IMR-90 (cell line): ENCODE results near the gene SLC6A2. TPM values are rescaled to one million over a fixed set of nuclear protein-coding genes. Genes with fewer than 3 reads are reported as not detected.

ENCODE experiments used
- ATAC-seq: fragments of 200-7000 bp; cut with Tn5 transposase; 2 replicates; pipeline ENCODE4 v1.9.1; 2020; ENCODE audit warnings: low read depth, mild to moderate bottlenecking, moderate library complexity
- BruUV-seq: library from RNA; stranded (reverse); fragments of 400-500 nt; replicated peaks from 2 replicates; lab custom pipeline; 2021; lab: Mats Ljungman, UMichigan
- CTCF ChIA-PET: fragments of 300-600 bp; formaldehyde crosslinking; extraction: SDS; loops from one replicate; lab custom pipeline; 2021; ENCODE audit warnings: antibody characterized with exemption; lab: Yijun Ruan, JAX
- POLR2A ChIA-PET: fragments of 300-600 bp; sonication (Branson Sonifier 250); formaldehyde crosslinking; loops from one replicate; lab custom pipeline; 2022; ENCODE audit warnings: antibody characterized with exemption; ENCODE audit not compliant: unreplicated experiment; lab: Charles Lee
- DNase-seq: peaks from one replicate; pipeline ENCODE4 v3.0.0; 2013
- H2AFZ ChIP-seq: replicated peaks from 2 replicates; pipeline ENCODE3; 2013; ENCODE audit warnings: low read length, mild to moderate bottlenecking; ENCODE audit not compliant: poor library complexity
- H2AK5ac ChIP-seq: 2 replicates; pipeline ENCODE4 v1.6.1; 2013; ENCODE audit warnings: low read depth, low read length, inconsistent platforms
- H2AK9ac ChIP-seq: replicated peaks from 2 replicates; pipeline ENCODE3; 2013; ENCODE audit warnings: mild to moderate bottlenecking, low read depth, low read length, moderate library complexity; ENCODE audit not compliant: poor library complexity
- H2BK120ac ChIP-seq: 2 replicates; pipeline ENCODE4 v1.6.1; 2013; ENCODE audit warnings: low read depth, low read length, inconsistent platforms
- H2BK15ac ChIP-seq: 3 replicates; pipeline ENCODE4 v1.6.1; 2013; ENCODE audit warnings: low read depth, low read length, inconsistent platforms
- H2BK20ac ChIP-seq: 2 replicates; pipeline ENCODE4 v1.6.1; 2013; ENCODE audit warnings: low read depth, mild to moderate bottlenecking, inconsistent platforms, low read length, moderate library complexity
- H2BK5ac ChIP-seq: 2 replicates; pipeline ENCODE4 v1.6.1; 2013; ENCODE audit warnings: mild to moderate bottlenecking, low read depth, low read length, inconsistent platforms; ENCODE audit not compliant: poor library complexity, severe bottlenecking
- H3K14ac ChIP-seq: replicated peaks from 2 replicates; pipeline ENCODE4 v1.6.1; 2013; ENCODE audit warnings: low read depth, low read length, inconsistent platforms
- H3K18ac ChIP-seq: 2 replicates; pipeline ENCODE4 v1.6.1; 2013; ENCODE audit warnings: low read depth, low read length, control low read depth
- H3K23ac ChIP-seq: 2 replicates; pipeline ENCODE4 v1.6.1; 2013; ENCODE audit warnings: low read depth, low read length, inconsistent platforms
- H3K27ac ChIP-seq: 2 replicates; pipeline ENCODE4 v1.5.1; 2013; ENCODE audit warnings: mild to moderate bottlenecking, control low read depth, low read length; ENCODE audit not compliant: insufficient read depth
- H3K27me3 ChIP-seq: 2 replicates; pipeline ENCODE4 v1.6.1; 2013; ENCODE audit warnings: low read length; ENCODE audit not compliant: control insufficient read depth, insufficient read depth
- H3K36me3 ChIP-seq: 2 replicates; pipeline ENCODE4 v1.6.1; 2013; ENCODE audit warnings: low read length, mixed read lengths; ENCODE audit not compliant: control insufficient read depth, insufficient read depth
- H3K4ac ChIP-seq: 2 replicates; pipeline ENCODE4 v1.6.1; 2013; ENCODE audit warnings: low read depth, low read length, inconsistent platforms
- H3K4me1 ChIP-seq: 2 replicates; pipeline ENCODE4 v1.6.1; 2013; ENCODE audit warnings: low read length, mixed read lengths; ENCODE audit not compliant: control insufficient read depth, insufficient read depth
- H3K4me2 ChIP-seq: 2 replicates; pipeline ENCODE4 v1.6.1; 2013; ENCODE audit warnings: low read depth, mild to moderate bottlenecking, control low read depth, low read length, moderate library complexity
- H3K4me3 ChIP-seq: 2 replicates; pipeline ENCODE4 v1.5.1; 2013; ENCODE audit warnings: low read depth, mild to moderate bottlenecking, control low read depth, low read length, moderate library complexity; ENCODE audit not compliant: insufficient read depth
- H3K56ac ChIP-seq: 2 replicates; pipeline ENCODE4 v1.6.1; 2013; ENCODE audit warnings: low read length, inconsistent platforms; ENCODE audit not compliant: insufficient read depth; ENCODE audit errors: extremely low read depth
- H3K79me1 ChIP-seq, 2 experiments: 2 replicates each; pipeline ENCODE4 v1.6.1; 2013; ENCODE audit warnings: low read length in 2 of 2, inconsistent platforms in 1 of 2, low read depth in 1 of 2
- H3K9ac ChIP-seq: 2 replicates; pipeline ENCODE4 v1.6.1; 2013; ENCODE audit warnings: low read depth, low read length, control low read depth
- H3K9me1 ChIP-seq: 2 replicates; pipeline ENCODE4 v1.6.1; 2013; ENCODE audit warnings: low read length, inconsistent platforms; ENCODE audit not compliant: insufficient read depth
- H3K9me3 ChIP-seq: 2 replicates; pipeline ENCODE4 v1.6.1; 2013; ENCODE audit warnings: low read length; ENCODE audit not compliant: control insufficient read depth, insufficient read depth
- H4K20me1 ChIP-seq: 2 replicates; pipeline ENCODE4 v1.6.1; 2013; ENCODE audit warnings: low read length, inconsistent platforms; ENCODE audit not compliant: insufficient read depth
- H4K5ac ChIP-seq: 2 replicates; pipeline ENCODE4 v1.6.1; 2013; ENCODE audit warnings: mild to moderate bottlenecking, low read depth, low read length, control low read depth
- H4K8ac ChIP-seq, 2 experiments: 2 replicates each; pipeline ENCODE4 v1.6.1; 2013; ENCODE audit warnings: low read depth in 2 of 2, low read length in 2 of 2, control low read depth in 1 of 2, inconsistent platforms in 1 of 2
- H4K91ac ChIP-seq: 2 replicates; pipeline ENCODE4 v1.6.1; 2013; ENCODE audit warnings: low read depth, low read length, inconsistent platforms; ENCODE audit not compliant: insufficient read depth
- BHLHE40 ChIP-seq: fragments of 150-350 bp; IDR thresholded peaks from 2 replicates; pipeline ENCODE4 v1.6.1; 2016; ENCODE audit warnings: mild to moderate bottlenecking, low read depth, low read length
- CEBPB ChIP-seq: IDR thresholded peaks from 2 replicates; pipeline ENCODE4 v1.6.1; 2012; ENCODE audit warnings: low read depth, low read length, improper control_type of control experiment
- CHD1 ChIP-seq: IDR thresholded peaks from 2 replicates; pipeline ENCODE4 v1.6.1; 2012; ENCODE audit warnings: low read depth, low read length, improper control_type of control experiment
- ELK1 ChIP-seq: fragments of 150-350 bp; IDR thresholded peaks from 2 replicates; pipeline ENCODE4 v1.6.1; 2016; ENCODE audit warnings: low read depth, mild to moderate bottlenecking, low read length, moderate library complexity, borderline replicate concordance
- FOS ChIP-seq: fragments of 150-350 bp; IDR thresholded peaks from 2 replicates; pipeline ENCODE4 v1.6.1; 2016; ENCODE audit warnings: low read depth, low read length
- MAFK ChIP-seq: IDR thresholded peaks from 2 replicates; pipeline ENCODE4 v1.6.1; 2012; ENCODE audit warnings: low read depth, low read length, improper control_type of control experiment
- MAZ ChIP-seq: IDR thresholded peaks from 2 replicates; pipeline ENCODE4 v1.6.1; 2012; ENCODE audit warnings: low read depth, mild to moderate bottlenecking, low read length, improper control_type of control experiment, moderate library complexity, borderline replicate concordance
- MXI1 ChIP-seq: IDR thresholded peaks from 2 replicates; pipeline ENCODE4 v1.6.1; 2012; ENCODE audit warnings: low read depth, mild to moderate bottlenecking, low read length, moderate library complexity, borderline replicate concordance
- NFE2L2 ChIP-seq: fragments of 150-350 bp; IDR thresholded peaks from 2 replicates; pipeline ENCODE4 v1.6.1; 2016; ENCODE audit warnings: low read depth, mild to moderate bottlenecking, low read length
- POLR2A ChIP-seq: IDR thresholded peaks from 2 replicates; pipeline ENCODE4 v1.6.1; 2012; ENCODE audit warnings: mild to moderate bottlenecking, low read depth, low read length
- RAD21 ChIP-seq: IDR thresholded peaks from 2 replicates; pipeline ENCODE4 v1.6.1; 2012; ENCODE audit warnings: low read length, improper control_type of control experiment
- RCOR1 ChIP-seq: IDR thresholded peaks from 2 replicates; pipeline ENCODE4 v1.6.1; 2012; ENCODE audit warnings: mild to moderate bottlenecking, low read length, improper control_type of control experiment; ENCODE audit not compliant: insufficient replicate concordance
- RFX5 ChIP-seq: IDR thresholded peaks from 2 replicates; pipeline ENCODE4 v1.8.0; 2012; ENCODE audit warnings: low read depth, mild to moderate bottlenecking, low read length, moderate library complexity
- SMC3 ChIP-seq: fragments of 150-350 bp; IDR thresholded peaks from 2 replicates; pipeline ENCODE4 v1.6.1; 2016; ENCODE audit warnings: low read depth, mild to moderate bottlenecking, antibody characterized with exemption, low read length, moderate library complexity
- USF2 ChIP-seq: fragments of 150-350 bp; IDR thresholded peaks from 2 replicates; pipeline ENCODE4 v1.6.1; 2017; ENCODE audit warnings: mild to moderate bottlenecking, antibody characterized with exemption, low read length, low read depth
- WGBS, 2 experiments: methylation state at CpG; one replicate each; pipeline versions ENCODE4 v1.1.5 to v1.1.7; 2013; ENCODE audit warnings: missing lambda C conversion rate in 2 of 2; ENCODE audit not compliant: insufficient read length in 1 of 2; ENCODE audit errors: extremely low coverage in 2 of 2; 5-methylcytosine and 5-hydroxymethylcytosine counted together
- dilution Hi-C: fragments of 300-500 bp; cut with HindIII; formaldehyde crosslinking; loops from one replicate; pipeline ENCODE4 v1.14.3; 2018; ENCODE audit warnings: low sequenced_read_pairs; ENCODE audit not compliant: unreplicated experiment
- in situ Hi-C: fragments of 300-500 bp; cut with MboI; formaldehyde crosslinking; loops from 3 replicates; pipeline ENCODE4 v1.14.3; 2019; ENCODE audit warnings: low sequenced_read_pairs, inconsistent platforms, mixed read lengths
- intact Hi-C: fragments of 100-400 bp; cut with micrococcal nuclease; formaldehyde crosslinking; loops from 2 replicates; pipeline ENCODE4 v1.10.0; 2022
- polyA plus RNA-seq, 3 experiments: library from polyadenylated mRNA; depleted of rRNA; stranded (reverse); fragments of >200 nt; gene quantifications; 2 replicates each; pipeline ENCODE4 v1.2.3, GENCODE V29; 2012; ENCODE audit warnings: low replicate concordance in 1 of 3
- total RNA-seq: library from RNA; depleted of rRNA; stranded (reverse); fragments of >200 nt; gene quantifications from 2 replicates; pipeline ENCODE4 v1.2.3, GENCODE V29; 2012

Gene SLC6A2
- total and polyA plus RNA-seq, 2 of the 4 experiments (the other 2 are of a cell fraction), result not detected

- H2AFZ ChIP-seq, result no peak overlapping the region
- peaks cover 3% of the 10 kb centered on the region; the same call in 1 of the 2 replicates for H3K9me1 ChIP-seq
- H3K4me2 ChIP-seq, result peak overlapping the region; percentile 93
- 33% methylated on average over 1 of the region's 7 CpGs; no CpG with 5 or more reads in 1 of the 2 experiments for WGBS, 2 experiments
- H3K27ac ChIP-seq, result no peak overlapping the region
- ChIA-PET CTCF (no interaction called here), POLR2A (interaction anchor here (0.6 kb wide), 2 partner anchors 49 to 163 kb away, joined by 3 read pairs; no protein-coding TSS in a partner anchor)
- no peak overlapping the region for H2AK9ac ChIP-seq
- H2AK5ac ChIP-seq, result no peak overlapping the region
- in situ Hi-C loops (loop anchor here (10.0 kb wide), 1 partner anchor 177 kb away; no protein-coding TSS in a partner anchor), intact Hi-C loops (loop anchor here (2.0 kb wide), 1 partner anchor 177 kb away; no protein-coding TSS in a partner anchor), dilution Hi-C loops (no loop called here)
- H2BK20ac ChIP-seq, result no peak overlapping the region
- H3K9me3 ChIP-seq, result no peaks in the 10 kb centered on the region
- H2BK120ac ChIP-seq, result no peak overlapping the region
- no peak overlapping the region for H4K8ac ChIP-seq
- no peak overlapping the region for H3K4me3 ChIP-seq
- no peaks in the 10 kb centered on the region for H3K79me1 ChIP-seq
- peaks cover 4% of the 10 kb centered on the region; the same call in 1 of the 2 replicates for H4K20me1 ChIP-seq
- ATAC-seq, result peak; percentile 77
- no peak overlapping the region for H2BK5ac ChIP-seq
- BruUV-seq, result no TSS peak
- no peak overlapping the region for H3K56ac ChIP-seq
- H3K4me1 ChIP-seq, result peaks cover 4% of the 10 kb centered on the region
- H3K18ac ChIP-seq, result no peak overlapping the region
- peaks cover 73% of the 10 kb centered on the region for H3K27me3 ChIP-seq
- no peak overlapping the region for H3K23ac ChIP-seq
- peak; percentile 51 for DNase-seq
- no peak overlapping the region for H2BK15ac ChIP-seq
- H3K36me3 ChIP-seq, result no peaks in the 10 kb centered on the region
- H4K5ac ChIP-seq, result no peak overlapping the region
- H3K4ac ChIP-seq, result no peak overlapping the region
- no peak overlapping the region for H3K14ac ChIP-seq
- H3K9ac ChIP-seq, result no peak overlapping the region
- H4K91ac ChIP-seq, result no peak overlapping the region
- TF ChIP-seq MAFK (no peak), CEBPB (no peak), BHLHE40 (no peak), SMC3 (no peak), ELK1 (no peak), RAD21 (no peak), POLR2A (no peak), USF2 (no peak), NFE2L2 (no peak), RCOR1 (no peak), RFX5 (no peak), MXI1 (no peak), MAZ (no peak), FOS (no peak), CHD1 (no peak)
Observed at GRCh38 chr16:55641430-55642056, 14.2 kb upstream of the SLC6A2 start.
